HEK293T (cell line): Measurements from ENCODE around the gene ABLIM2.

Experiments
- CTCF ChIA-PET: fragments of 350-600 bp; formaldehyde crosslinking; extraction: SDS; loops from one replicate; lab custom pipeline; 2021; ENCODE audit warnings: antibody characterized with exemption, inconsistent platforms; lab: Yijun Ruan, JAX
- POLR2A ChIA-PET: fragments of 350-600 bp; formaldehyde crosslinking; extraction: SDS; loops from one replicate; lab custom pipeline; 2020; ENCODE audit warnings: antibody characterized with exemption, inconsistent platforms; lab: Yijun Ruan, JAX
- DNase-seq: peaks from one replicate; pipeline ENCODE4 v3.0.0; 2012; ENCODE audit warnings: mixed read lengths; ENCODE audit errors: extremely low spot score
- ARNT ChIP-seq: fragments of 450-650 bp; IDR thresholded peaks from 2 replicates; pipeline ENCODE4 v1.6.1; 2017; ENCODE audit warnings: mild to moderate bottlenecking
- BHLHE40 ChIP-seq: fragments of 450-650 bp; IDR thresholded peaks from 2 replicates; pipeline ENCODE4 v1.6.1; 2016; ENCODE audit warnings: mild to moderate bottlenecking, moderate library complexity, borderline replicate concordance
- CTBP1 ChIP-seq: fragments of 450-650 bp; IDR thresholded peaks from 2 replicates; pipeline ENCODE4 v1.6.1; 2016; ENCODE audit warnings: borderline replicate concordance
- ELF4 ChIP-seq: fragments of 450-650 bp; IDR thresholded peaks from 2 replicates; pipeline ENCODE4 v1.6.1; 2017; ENCODE audit warnings: antibody characterized with exemption
- FOXA1 ChIP-seq: fragments of 450-650 bp; IDR thresholded peaks from 2 replicates; pipeline ENCODE4 v1.6.1; 2016; ENCODE audit warnings: mild to moderate bottlenecking
- FOXK2 ChIP-seq: fragments of 450-650 bp; IDR thresholded peaks from 2 replicates; pipeline ENCODE4 v1.6.1; 2016; ENCODE audit warnings: mild to moderate bottlenecking
- FOXM1 ChIP-seq: fragments of 450-650 bp; IDR thresholded peaks from 2 replicates; pipeline ENCODE4 v1.6.1; 2017; ENCODE audit warnings: mild to moderate bottlenecking, borderline replicate concordance
- HDGF ChIP-seq: fragments of 450-650 bp; IDR thresholded peaks from 2 replicates; pipeline ENCODE4 v1.6.1; 2017; ENCODE audit warnings: antibody characterized with exemption, borderline replicate concordance
- L3MBTL2 ChIP-seq: fragments of 450-650 bp; conservative IDR thresholded peaks from 2 replicates; pipeline ENCODE4 v1.6.1; 2016; ENCODE audit warnings: mild to moderate bottlenecking
- LEF1 ChIP-seq: fragments of 450-650 bp; IDR thresholded peaks from 2 replicates; pipeline ENCODE4 v1.6.1; 2017; ENCODE audit warnings: mild to moderate bottlenecking, borderline replicate concordance
- NFRKB ChIP-seq: fragments of 450-650 bp; IDR thresholded peaks from 2 replicates; pipeline ENCODE4 v1.6.1; 2016; ENCODE audit warnings: mild to moderate bottlenecking, moderate library complexity
- PKNOX1 ChIP-seq: fragments of 450-650 bp; IDR thresholded peaks from 2 replicates; pipeline ENCODE4 v1.6.1; 2016
- SP1 ChIP-seq: fragments of 450-650 bp; IDR thresholded peaks from 2 replicates; pipeline ENCODE4 v1.6.1; 2017
- SUZ12 ChIP-seq: fragments of 450-650 bp; IDR thresholded peaks from 2 replicates; pipeline ENCODE4 v1.6.1; 2016; ENCODE audit warnings: mild to moderate bottlenecking
- TARDBP ChIP-seq: fragments of 450-650 bp; IDR thresholded peaks from 2 replicates; pipeline ENCODE4 v1.6.1; 2016
- ZNF384 ChIP-seq: fragments of 450-650 bp; IDR thresholded peaks from 2 replicates; pipeline ENCODE4 v1.6.1; 2016

The ABLIM2 gene

GRCh38 chr4:8032381-8032780, 126.2 kb downstream of the ABLIM2 start:
- POLR2A ChIA-PET, result no interaction called here

GRCh38 chr4:8030121-8030781, 128.4 kb downstream of the ABLIM2 start:
- ChIA-PET CTCF (no interaction called here), POLR2A (no interaction called here)
- TF ChIP-seq HDGF (no peak), LEF1 (no peak), L3MBTL2 (no peak)
- no peak for DNase-seq

More at GRCh38 chr4:8032381-8032780, 126.2 kb downstream of the ABLIM2 start:
- no peak for TF ChIP-seq LEF1
- no peak for TF ChIP-seq ELF4
- TF ChIP-seq BHLHE40, result no peak
- CTCF ChIA-PET, result no interaction called here
- no peak for DNase-seq

DNA sequence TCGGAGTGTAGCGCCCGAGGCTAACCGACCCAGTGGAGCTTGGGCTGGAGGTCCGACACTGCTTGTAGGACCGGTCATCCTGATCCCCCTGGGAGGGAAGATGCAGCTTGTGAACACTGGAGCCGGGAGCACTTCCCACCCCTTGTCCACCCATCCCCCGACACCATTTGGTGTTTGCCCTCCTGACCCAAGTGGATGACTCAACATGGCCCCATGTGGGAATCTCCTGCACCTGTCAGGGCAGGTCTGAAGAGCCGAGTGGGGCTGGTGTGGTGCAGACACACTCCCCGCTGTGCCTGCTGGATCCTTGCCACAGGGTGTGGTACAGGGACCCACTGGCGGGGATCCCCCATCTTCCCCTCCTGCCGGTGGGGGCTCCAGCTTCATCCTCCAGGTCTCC, 128.9 kb downstream of the ABLIM2 start:
- TF ChIP-seq ARNT, result no peak
- no peak for TF ChIP-seq HDGF
- no peak for TF ChIP-seq LEF1
- TF ChIP-seq FOXA1, result no peak
- TF ChIP-seq CTBP1, result no peak
- no peak for TF ChIP-seq L3MBTL2
- TF ChIP-seq NFRKB, result no peak
- ChIA-PET CTCF (no interaction called here), POLR2A (no interaction called here)
- no peak for DNase-seq

DNA sequence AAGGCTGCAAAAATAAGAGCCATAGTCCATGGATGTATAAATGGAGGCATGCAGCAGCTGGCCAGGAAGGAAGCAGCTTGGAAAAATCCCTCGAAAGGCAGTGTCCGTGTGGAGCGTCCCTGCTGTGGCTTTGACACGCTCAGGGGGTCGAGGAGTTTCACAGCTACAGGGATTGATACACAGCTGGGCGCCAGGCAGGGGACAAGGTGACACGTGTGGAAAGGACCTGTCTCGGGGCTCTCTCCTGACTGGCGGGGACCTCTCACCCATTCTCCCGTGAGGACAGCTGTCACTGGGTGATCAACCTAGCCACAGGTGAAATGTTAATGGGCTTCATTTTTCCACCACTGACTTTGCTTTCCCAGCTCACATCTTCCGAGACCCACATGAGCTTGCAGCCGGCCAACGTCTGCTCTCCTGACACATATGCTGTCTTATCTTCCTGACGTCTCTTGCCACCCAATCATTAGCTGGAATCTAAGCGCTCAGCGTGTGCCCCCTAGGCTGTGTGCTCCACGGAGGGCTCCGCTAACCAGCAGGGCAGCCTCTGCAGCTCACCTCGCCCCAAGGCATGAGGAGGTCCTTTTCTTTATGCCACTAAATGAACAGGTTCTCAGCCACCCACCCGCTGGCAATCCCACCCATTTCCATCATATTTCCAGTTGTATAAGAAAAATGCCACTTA, 129.6 kb downstream of the ABLIM2 start:
- DNase-seq, result no peak
- TF ChIP-seq FOXM1, result no peak
- TF ChIP-seq L3MBTL2, result no peak
- TF ChIP-seq TARDBP, result no peak
- TF ChIP-seq PKNOX1, result no peak
- no peak for TF ChIP-seq FOXK2
- TF ChIP-seq BHLHE40, result no peak
- no peak for TF ChIP-seq CTBP1
- no peak for TF ChIP-seq ARNT
- TF ChIP-seq SP1, result no peak
- no peak for TF ChIP-seq NFRKB
- no peak for TF ChIP-seq ELF4
- TF ChIP-seq LEF1, result no peak
- TF ChIP-seq HDGF, result no peak
- TF ChIP-seq SUZ12, result no peak
- TF ChIP-seq FOXA1, result no peak
- TF ChIP-seq ZNF384, result no peak
- ChIA-PET CTCF (interaction anchor here (0.6 to 0.8 kb wide), 2 partner anchors 9 to 49 kb away, joined by 3 read pairs; no protein-coding TSS in a partner anchor), POLR2A (no interaction called here)

DNA sequence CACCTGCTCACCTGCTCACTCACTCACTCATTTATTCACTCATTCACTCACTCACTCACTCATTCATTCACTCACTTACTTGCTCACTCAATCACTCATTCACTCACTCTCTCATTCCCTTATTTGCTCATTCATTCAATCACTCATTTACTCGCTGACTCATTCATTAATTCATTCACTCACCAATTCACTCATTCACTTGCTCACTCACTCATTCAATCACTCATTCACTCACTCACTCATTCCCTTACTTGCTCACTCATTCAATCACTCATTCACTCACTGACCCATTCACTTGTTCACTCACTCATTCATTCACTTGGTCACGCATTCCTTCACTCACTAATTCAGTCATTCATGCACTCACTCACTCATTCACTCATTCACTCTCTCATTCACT, 130.2 kb downstream of the ABLIM2 start:
- TF ChIP-seq PKNOX1, result no peak
- TF ChIP-seq FOXM1, result no peak
- TF ChIP-seq SUZ12, result no peak
- no peak for TF ChIP-seq BHLHE40
- TF ChIP-seq ARNT, result no peak
- TF ChIP-seq HDGF, result no peak
- TF ChIP-seq ELF4, result no peak
- TF ChIP-seq ZNF384, result no peak
- TF ChIP-seq SP1, result no peak
- ChIA-PET CTCF (no interaction called here), POLR2A (no interaction called here)
- DNase-seq, result no peak

DNA sequence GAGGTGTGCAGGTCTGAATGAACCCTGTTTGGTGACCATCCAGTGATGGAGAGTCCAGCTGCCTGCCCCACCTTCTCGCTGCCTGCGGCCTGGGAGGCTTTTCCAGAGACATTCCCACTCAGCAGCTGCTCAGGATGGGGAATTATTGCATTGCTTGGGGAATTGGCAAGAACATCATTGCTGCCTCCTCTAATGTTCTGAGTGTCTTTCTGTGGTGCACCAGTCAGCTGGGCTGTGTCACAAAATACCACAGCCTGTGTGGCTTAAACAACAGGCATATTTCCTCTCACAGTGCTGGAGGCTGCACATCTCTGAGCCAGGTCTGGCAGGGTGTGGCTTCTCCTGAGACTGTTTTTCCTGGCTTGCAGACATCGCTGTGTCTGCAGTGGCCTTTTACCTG, 132.2 kb downstream of the ABLIM2 start:
- POLR2A ChIA-PET, result no interaction called here
- DNase-seq, result no peak
- CTCF ChIA-PET, result no interaction called here
- TF ChIP-seq FOXA1 (no peak), ARNT (no peak), FOXM1 (no peak), LEF1 (no peak), FOXK2 (no peak), ELF4 (no peak), SUZ12 (no peak), SP1 (no peak), CTBP1 (no peak), BHLHE40 (no peak), NFRKB (no peak), HDGF (no peak), TARDBP (no peak), L3MBTL2 (no peak), ZNF384 (no peak), PKNOX1 (no peak)
